HEK293 (cell line): Measurements from ENCODE around the gene CDC42EP3.

Experiments used
- CTCF ChIA-PET: fragments of 350-600 bp; formaldehyde crosslinking; extraction: SDS; loops from one replicate; lab custom pipeline; 2021; ENCODE audit warnings: antibody characterized with exemption; lab: Yijun Ruan, JAX
- POLR2A ChIA-PET: fragments of 300-600 bp; formaldehyde crosslinking; extraction: SDS; loops from one replicate; lab custom pipeline; 2020; ENCODE audit warnings: antibody characterized with exemption, inconsistent platforms; lab: Yijun Ruan, JAX
- H3K27ac ChIP-seq: fragments of 200-500 bp; sonication (Bioruptor generic); 2 replicates; pipeline ENCODE4 v1.5.1; 2014; ENCODE audit warnings: low read depth, low read length, control low read depth, inconsistent platforms; ENCODE audit errors: extremely low read depth
- H3K36me3 ChIP-seq, 2 experiments: fragments of 200-500 bp in 1 of 2; sonication (Bioruptor generic) in 1 of 2; 1 replicate in 1 of 2; 2 replicates in 1 of 2; pipeline ENCODE4 v1.5.1; 2014 to 2017; ENCODE audit warnings: inconsistent platforms in 2 of 2, low read length in 2 of 2; ENCODE audit not compliant: control insufficient read depth in 2 of 2, insufficient read depth in 1 of 2
- H3K4me1 ChIP-seq: fragments of 200-500 bp; sonication (Bioruptor generic); 2 replicates; pipeline ENCODE4 v1.5.1; 2014; ENCODE audit warnings: mild to moderate bottlenecking, low read length, inconsistent platforms; ENCODE audit not compliant: control insufficient read depth, insufficient read depth
- H3K4me3 ChIP-seq: 2 replicates; pipeline ENCODE4 v1.5.1; 2011; ENCODE audit warnings: low read depth, mild to moderate bottlenecking, control low read depth, low read length, moderate library complexity
- H3K9me3 ChIP-seq: fragments of 200-500 bp; sonication (Bioruptor generic); 2 replicates; pipeline ENCODE4 v1.5.1; 2014; ENCODE audit warnings: low read depth, low read length, inconsistent platforms; ENCODE audit not compliant: control insufficient read depth, insufficient read depth
- GFI1B ChIP-seq: fragments of 450-650 bp; formaldehyde crosslinking; IDR thresholded peaks from 2 replicates; pipeline ENCODE4 v1.5.1; 2016; ENCODE audit warnings: missing biosample characterization, missing genetic modification characterization
- KLF7 ChIP-seq: fragments of 450-650 bp; formaldehyde crosslinking; IDR thresholded peaks from 2 replicates; pipeline ENCODE4 v1.5.1; 2016; ENCODE audit warnings: missing biosample characterization, missing genetic modification characterization, borderline replicate concordance
- MYNN ChIP-seq: fragments of 450-650 bp; formaldehyde crosslinking; IDR thresholded peaks from 2 replicates; pipeline ENCODE4 v1.5.1; 2016; ENCODE audit warnings: missing biosample characterization, missing genetic modification characterization, borderline replicate concordance
- PRDM1 ChIP-seq: fragments of 450-650 bp; formaldehyde crosslinking; IDR thresholded peaks from 2 replicates; pipeline ENCODE4; 2016; ENCODE audit warnings: missing biosample characterization, missing genetic modification characterization
- ZFP3 ChIP-seq: fragments of 450-650 bp; formaldehyde crosslinking; IDR thresholded peaks from 2 replicates; pipeline ENCODE4 v1.5.1; 2016; ENCODE audit warnings: low read depth, missing biosample characterization, missing genetic modification characterization
- ZFP41 ChIP-seq: fragments of 450-650 bp; formaldehyde crosslinking; IDR thresholded peaks from 2 replicates; pipeline ENCODE4 v1.5.1; 2016; ENCODE audit warnings: missing biosample characterization, missing genetic modification characterization, borderline replicate concordance
- ZNF341 ChIP-seq: fragments of 450-650 bp; formaldehyde crosslinking; IDR thresholded peaks from 2 replicates; pipeline ENCODE4; 2016; ENCODE audit warnings: low read depth, missing biosample characterization, missing genetic modification characterization
- ZNF423 ChIP-seq: fragments of 450-650 bp; formaldehyde crosslinking; IDR thresholded peaks from 2 replicates; pipeline ENCODE4 v1.5.1; 2016; ENCODE audit warnings: missing biosample characterization, missing genetic modification characterization
- ZNF473 ChIP-seq: fragments of 450-650 bp; formaldehyde crosslinking; IDR thresholded peaks from 2 replicates; pipeline ENCODE4 v1.5.1; 2017; ENCODE audit warnings: missing biosample characterization, missing genetic modification characterization
- ZNF521 ChIP-seq: fragments of 450-650 bp; formaldehyde crosslinking; IDR thresholded peaks from 2 replicates; pipeline ENCODE4 v1.5.1; 2017; ENCODE audit warnings: missing biosample characterization, mild to moderate bottlenecking, missing genetic modification characterization
- ZNF707 ChIP-seq: fragments of 450-650 bp; formaldehyde crosslinking; IDR thresholded peaks from 2 replicates; pipeline ENCODE4 v1.5.1; 2016; ENCODE audit warnings: missing biosample characterization, missing genetic modification characterization
- TF ChIP-seq, protein P1 (sequence below): sonication (generic); formaldehyde crosslinking; IDR thresholded peaks from 2 replicates; pipeline ENCODE4 v1.8.1; 2022; ENCODE audit warnings: mild to moderate bottlenecking, moderate library complexity, missing genetic modification reagents
- TF ChIP-seq, protein P2 (sequence below): fragments of 450-650 bp; formaldehyde crosslinking; IDR thresholded peaks from 2 replicates; pipeline ENCODE4 v1.5.1; 2016; ENCODE audit warnings: missing biosample characterization, missing genetic modification characterization
- TF ChIP-seq, protein P3 (sequence below): fragments of 450-650 bp; formaldehyde crosslinking; IDR thresholded peaks from 2 replicates; pipeline ENCODE4 v1.5.1; 2017; ENCODE audit warnings: missing biosample characterization, missing genetic modification characterization

Gene CDC42EP3

DNA sequence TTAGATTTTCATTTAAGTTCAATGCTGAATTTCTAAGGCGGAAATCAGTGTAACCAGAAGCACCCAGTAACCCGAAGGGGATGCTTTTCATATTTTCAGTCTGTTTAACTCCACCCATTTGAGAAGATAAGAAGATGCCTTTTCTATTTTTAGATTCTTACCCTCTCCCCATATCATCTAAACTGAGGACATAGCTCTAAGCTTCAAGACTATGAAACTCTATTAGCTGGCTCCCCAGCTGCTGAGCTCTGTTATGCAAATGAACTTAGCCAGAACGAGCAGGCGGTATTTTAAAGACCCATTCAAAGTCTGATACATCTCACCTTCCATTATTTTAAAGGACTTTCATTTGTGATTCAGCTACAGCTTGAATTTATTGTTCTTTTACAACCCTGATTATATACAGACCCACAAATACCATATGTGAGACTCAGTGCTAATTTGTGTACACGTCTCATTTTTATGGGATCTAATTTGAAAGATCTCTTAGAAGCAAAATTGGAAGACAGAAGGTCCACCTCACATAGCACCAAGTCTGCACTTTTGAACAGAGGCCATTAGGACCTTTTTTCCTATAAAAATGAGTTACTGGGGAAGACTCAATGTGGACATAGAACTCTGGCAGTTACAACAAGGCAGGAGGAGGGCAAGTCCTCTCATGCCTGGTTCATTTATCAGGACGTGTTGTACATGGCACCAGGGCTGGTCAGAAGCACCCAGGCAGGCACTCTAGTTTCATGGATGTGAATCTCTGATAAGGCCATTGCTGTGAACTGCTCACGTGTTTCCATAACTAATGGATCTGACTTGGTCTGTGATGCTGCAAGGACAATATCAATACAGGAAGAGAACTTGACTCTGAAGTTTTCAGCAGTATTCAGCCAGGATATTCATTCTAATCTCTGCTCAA is 16.3 kb downstream of the CDC42EP3 start:
- Histone ChIP-seq H3K27ac (no peak overlapping the region; the same call in 1 of the 2 replicates), H3K36me3 (no peaks in the 10 kb centered on the region), H3K4me3 (no peak overlapping the region), H3K9me3 (no peaks in the 10 kb centered on the region), H3K4me1 (peaks cover 28% of the 10 kb centered on the region)
- ChIA-PET CTCF (interaction anchor here (0.7 to 2.3 kb wide), 2 partner anchors 240 to 409 kb away, joined by 3 to 12 read pairs; no protein-coding TSS in a partner anchor), POLR2A (interaction anchor here (0.7 to 1.4 kb wide), 2 partner anchors 9 to 15 kb away, joined by 4 to 5 read pairs; no protein-coding TSS in a partner anchor)
- TF ChIP-seq, protein P1, sequence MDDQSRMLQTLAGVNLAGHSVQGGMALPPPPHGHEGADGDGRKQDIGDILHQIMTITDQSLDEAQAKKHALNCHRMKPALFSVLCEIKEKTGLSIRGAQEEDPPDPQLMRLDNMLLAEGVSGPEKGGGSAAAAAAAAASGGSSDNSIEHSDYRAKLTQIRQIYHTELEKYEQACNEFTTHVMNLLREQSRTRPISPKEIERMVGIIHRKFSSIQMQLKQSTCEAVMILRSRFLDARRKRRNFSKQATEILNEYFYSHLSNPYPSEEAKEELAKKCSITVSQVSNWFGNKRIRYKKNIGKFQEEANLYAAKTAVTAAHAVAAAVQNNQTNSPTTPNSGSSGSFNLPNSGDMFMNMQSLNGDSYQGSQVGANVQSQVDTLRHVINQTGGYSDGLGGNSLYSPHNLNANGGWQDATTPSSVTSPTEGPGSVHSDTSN (CRISPR knock-in tag): no peak
- no peak for TF ChIP-seq MYNN
- TF ChIP-seq, protein P2, sequence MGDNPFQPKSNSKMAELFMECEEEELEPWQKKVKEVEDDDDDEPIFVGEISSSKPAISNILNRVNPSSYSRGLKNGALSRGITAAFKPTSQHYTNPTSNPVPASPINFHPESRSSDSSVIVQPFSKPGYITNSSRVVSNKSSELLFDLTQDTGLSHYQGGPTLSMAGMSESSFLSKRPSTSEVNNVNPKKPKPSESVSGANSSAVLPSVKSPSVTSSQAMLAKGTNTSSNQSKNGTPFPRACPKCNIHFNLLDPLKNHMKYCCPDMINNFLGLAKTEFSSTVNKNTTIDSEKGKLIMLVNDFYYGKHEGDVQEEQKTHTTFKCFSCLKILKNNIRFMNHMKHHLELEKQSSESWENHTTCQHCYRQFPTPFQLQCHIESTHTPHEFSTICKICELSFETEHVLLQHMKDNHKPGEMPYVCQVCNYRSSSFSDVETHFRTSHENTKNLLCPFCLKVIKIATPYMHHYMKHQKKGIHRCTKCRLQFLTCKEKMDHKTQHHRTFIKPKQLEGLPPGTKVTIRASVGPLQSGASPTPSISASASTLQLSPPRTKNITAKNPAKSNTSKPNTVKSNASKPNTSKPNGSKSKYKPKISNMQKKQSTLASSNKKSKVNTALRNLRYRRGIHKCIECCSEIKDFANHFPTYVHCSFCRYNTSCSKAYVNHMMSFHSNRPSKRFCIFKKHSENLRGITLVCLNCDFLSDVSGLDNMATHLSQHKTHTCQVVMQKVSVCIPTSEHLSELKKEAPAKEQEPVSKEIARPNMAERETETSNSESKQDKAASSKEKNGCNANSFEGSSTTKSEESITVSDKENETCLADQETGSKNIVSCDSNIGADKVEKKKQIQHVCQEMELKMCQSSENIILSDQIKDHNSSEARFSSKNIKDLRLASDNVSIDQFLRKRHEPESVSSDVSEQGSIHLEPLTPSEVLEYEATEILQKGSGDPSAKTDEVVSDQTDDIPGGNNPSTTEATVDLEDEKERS (tag by site-specific recombination): no peak
- TF ChIP-seq, protein P3, sequence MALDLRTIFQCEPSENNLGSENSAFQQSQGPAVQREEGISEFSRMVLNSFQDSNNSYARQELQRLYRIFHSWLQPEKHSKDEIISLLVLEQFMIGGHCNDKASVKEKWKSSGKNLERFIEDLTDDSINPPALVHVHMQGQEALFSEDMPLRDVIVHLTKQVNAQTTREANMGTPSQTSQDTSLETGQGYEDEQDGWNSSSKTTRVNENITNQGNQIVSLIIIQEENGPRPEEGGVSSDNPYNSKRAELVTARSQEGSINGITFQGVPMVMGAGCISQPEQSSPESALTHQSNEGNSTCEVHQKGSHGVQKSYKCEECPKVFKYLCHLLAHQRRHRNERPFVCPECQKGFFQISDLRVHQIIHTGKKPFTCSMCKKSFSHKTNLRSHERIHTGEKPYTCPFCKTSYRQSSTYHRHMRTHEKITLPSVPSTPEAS (tag by site-specific recombination): no peak
- no peak for TF ChIP-seq ZNF521 (tag by site-specific recombination)
- TF ChIP-seq ZNF423 (tag by site-specific recombination): no peak
- TF ChIP-seq ZFP3 (tag by site-specific recombination): no peak
- no peak for TF ChIP-seq ZNF341
- no peak for TF ChIP-seq ZNF707
- no peak for TF ChIP-seq ZNF473 (tag by site-specific recombination)
- TF ChIP-seq ZFP41 (tag by site-specific recombination): no peak
- TF ChIP-seq KLF7 (tag by site-specific recombination): no peak

DNA sequence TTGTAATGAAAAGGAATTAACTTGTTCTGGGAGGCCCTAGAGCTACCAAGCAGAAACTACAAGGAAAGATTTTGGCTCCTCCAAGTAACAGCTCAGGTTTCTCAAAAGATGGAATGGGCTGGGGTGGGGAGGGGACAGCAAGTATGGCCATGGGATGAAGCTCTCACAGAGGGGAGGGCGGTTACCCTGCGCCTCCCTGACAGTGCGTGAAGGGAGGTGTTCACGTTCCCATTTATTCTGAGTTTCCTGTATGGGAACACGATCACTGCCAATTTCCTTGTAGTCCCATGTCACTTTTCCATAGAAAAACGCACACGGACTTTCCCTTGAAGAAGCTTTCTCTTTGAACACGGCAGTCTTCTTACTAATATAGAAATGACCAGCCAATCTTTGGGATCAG is 17.0 kb downstream of the CDC42EP3 start:
- no peak overlapping the region for H3K4me3 ChIP-seq
- POLR2A ChIA-PET: interaction anchor here (0.7 kb wide), 1 partner anchor 8 kb away, joined by 4 read pairs; no protein-coding TSS in a partner anchor
- peaks cover 22% of the 10 kb centered on the region for H3K4me1 ChIP-seq
- no peaks in the 10 kb centered on the region for H3K9me3 ChIP-seq
- H3K27ac ChIP-seq: no peak overlapping the region; the same call in 1 of the 2 replicates
- CTCF ChIA-PET: interaction anchor here (0.6 kb wide), 1 partner anchor 72 kb away, joined by 3 read pairs; no protein-coding TSS in a partner anchor
- TF ChIP-seq PRDM1 (tag by site-specific recombination): 0 out of 2 replicates have a peak, but pooled peaks have one; percentile 6
- TF ChIP-seq GFI1B: no peak
- TF ChIP-seq, all 188 proteins: peak for 1
- no peaks in the 10 kb centered on the region for H3K36me3 ChIP-seq
